ENCODE measurements around the gene C1QTNF6.

DNA sequence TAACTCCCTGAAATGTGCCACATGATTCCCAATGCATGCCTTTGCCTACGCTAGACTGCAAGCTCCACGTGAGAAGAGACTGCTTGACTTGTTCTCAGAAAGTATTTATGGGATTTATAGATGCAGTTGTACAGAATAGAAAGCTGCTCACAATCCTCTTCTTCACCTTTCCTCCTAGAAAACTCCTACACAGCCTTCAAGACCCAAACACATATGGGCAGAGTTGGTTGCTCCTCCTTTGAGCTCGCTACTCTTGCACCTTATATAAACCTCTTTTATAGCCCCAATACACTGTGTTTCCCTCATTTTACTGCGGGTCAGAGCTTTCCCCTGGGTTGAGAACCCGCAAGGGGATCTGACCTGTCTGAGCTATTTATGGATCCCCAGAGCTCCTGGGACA lies 16.4 kb downstream of the C1QTNF6 start:
- TF ChIP-seq EZH2 (IDR thresholded peaks at IDR 0.05; ENCODE audit: borderline replicate concordance, low read depth, low read length, severe bottlenecking) (no peak), POLR2A (IDR thresholded peaks at IDR 0.05; ENCODE audit: low read depth, low read length) (no peak)
- TF ChIP-seq, protein P1, sequence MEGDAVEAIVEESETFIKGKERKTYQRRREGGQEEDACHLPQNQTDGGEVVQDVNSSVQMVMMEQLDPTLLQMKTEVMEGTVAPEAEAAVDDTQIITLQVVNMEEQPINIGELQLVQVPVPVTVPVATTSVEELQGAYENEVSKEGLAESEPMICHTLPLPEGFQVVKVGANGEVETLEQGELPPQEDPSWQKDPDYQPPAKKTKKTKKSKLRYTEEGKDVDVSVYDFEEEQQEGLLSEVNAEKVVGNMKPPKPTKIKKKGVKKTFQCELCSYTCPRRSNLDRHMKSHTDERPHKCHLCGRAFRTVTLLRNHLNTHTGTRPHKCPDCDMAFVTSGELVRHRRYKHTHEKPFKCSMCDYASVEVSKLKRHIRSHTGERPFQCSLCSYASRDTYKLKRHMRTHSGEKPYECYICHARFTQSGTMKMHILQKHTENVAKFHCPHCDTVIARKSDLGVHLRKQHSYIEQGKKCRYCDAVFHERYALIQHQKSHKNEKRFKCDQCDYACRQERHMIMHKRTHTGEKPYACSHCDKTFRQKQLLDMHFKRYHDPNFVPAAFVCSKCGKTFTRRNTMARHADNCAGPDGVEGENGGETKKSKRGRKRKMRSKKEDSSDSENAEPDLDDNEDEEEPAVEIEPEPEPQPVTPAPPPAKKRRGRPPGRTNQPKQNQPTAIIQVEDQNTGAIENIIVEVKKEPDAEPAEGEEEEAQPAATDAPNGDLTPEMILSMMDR (IDR thresholded peaks at IDR 0.05; ENCODE audit: extremely low read depth in 1 of 2, insufficient read depth in 1 of 2, low read depth in 1 of 2, low read length in 2 of 2) = no peak

Data from endothelial cell of umbilical vein (primary cell).